ENCODE measurements around the gene HIVEP3. TPM values are rescaled to one million over a fixed set of nuclear protein-coding genes. Genes with fewer than 3 reads are reported as not detected.

Gene HIVEP3
- total RNA-seq, 1 experiment from 2014 or later, result 1.4 TPM

DNA sequence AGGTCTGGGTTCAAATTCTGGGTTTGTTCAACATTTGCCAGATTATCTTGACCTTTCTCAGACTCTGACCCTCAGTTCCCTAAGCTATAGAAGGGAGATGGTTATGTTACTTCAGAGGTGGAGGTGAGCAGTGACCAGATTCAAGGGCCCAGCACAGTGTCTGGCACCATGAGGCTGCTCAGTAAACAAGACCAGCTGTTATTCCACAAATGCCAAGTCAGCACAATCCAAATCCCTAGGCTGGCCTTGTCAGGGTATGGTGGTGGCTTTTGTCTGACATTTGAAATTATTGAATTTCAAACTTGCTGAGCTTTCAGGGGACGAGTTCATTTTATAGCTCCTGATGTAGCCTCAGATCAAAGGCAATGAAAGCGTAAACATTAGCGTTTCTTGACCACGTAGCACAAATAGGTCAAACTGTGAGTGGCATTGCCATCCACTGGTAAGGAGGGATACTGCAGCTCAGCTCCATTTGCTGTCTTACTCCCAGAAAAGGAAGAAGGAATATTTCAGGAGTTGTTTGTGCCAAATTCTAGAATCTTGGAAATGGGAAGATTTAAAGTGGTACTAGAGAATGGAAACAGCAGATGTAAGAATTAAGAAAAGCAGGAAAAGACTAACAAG is 339.9 kb downstream of the HIVEP3 start:
- peak; percentile 42 for DNase-seq
- H3K18ac ChIP-seq (ENCODE audit: insufficient read length, low read depth, low read length), result no peak overlapping the region
- H2BK15ac ChIP-seq (ENCODE audit: low read depth, low read length), result no peak overlapping the region
- H3K9me3 ChIP-seq (ENCODE audit: control insufficient read depth, low read depth, low read length), result no peaks in the 10 kb centered on the region
- no peaks in the 10 kb centered on the region for H4K20me1 ChIP-seq (ENCODE audit: control insufficient read depth, insufficient read depth, insufficient read length)
- no peak overlapping the region for H3K23ac ChIP-seq (ENCODE audit: insufficient read length, low read depth, low read length)
- peak overlapping the region; percentile 71 for H2AFZ ChIP-seq (ENCODE audit: low read length)
- no peak overlapping the region for H3K9ac ChIP-seq (ENCODE audit: extremely low read depth, insufficient read length, low read length)
- H2BK20ac ChIP-seq (ENCODE audit: low read depth, low read length, poor library complexity, severe bottlenecking), result no peak overlapping the region
- no peak overlapping the region for H2BK5ac ChIP-seq (ENCODE audit: insufficient read length, low read length)
- H3K79me1 ChIP-seq (ENCODE audit: insufficient read depth, low read depth, low read length, poor library complexity, severe bottlenecking), result no peaks in the 10 kb centered on the region
- H3K4me2 ChIP-seq (ENCODE audit: insufficient read depth, insufficient read length, low read length), result no peak overlapping the region
- H2AK5ac ChIP-seq (ENCODE audit: insufficient read length, low read length), result no peak overlapping the region
- no peak overlapping the region for H3K27ac ChIP-seq (ENCODE audit: insufficient read length, low read depth, low read length)
- H3K79me2 ChIP-seq (ENCODE audit: insufficient read depth, low read length), result no peaks in the 10 kb centered on the region
- no CpG with 5 or more reads among the region's 4 CpGs for WGBS (ENCODE audit: extremely low coverage, insufficient read length, low lambda C conversion rate)
- H3K4me1 Mint-ChIP-seq, result peaks cover 6 to 7% of the 10 kb centered on the region in 2 experiments
- no peaks in the 10 kb centered on the region; a peak in 1 of 7 replicates for H3K36me3 Mint-ChIP-seq (ENCODE audit: insufficient read depth in 1 of 3, low read depth in 3 of 3)
- no peak overlapping the region for H3K4ac ChIP-seq (ENCODE audit: low read depth, low read length)
- H3K4me1 ChIP-seq (ENCODE audit: insufficient read depth, low read length), result no peaks in the 10 kb centered on the region
- TF ChIP-seq, protein P1, sequence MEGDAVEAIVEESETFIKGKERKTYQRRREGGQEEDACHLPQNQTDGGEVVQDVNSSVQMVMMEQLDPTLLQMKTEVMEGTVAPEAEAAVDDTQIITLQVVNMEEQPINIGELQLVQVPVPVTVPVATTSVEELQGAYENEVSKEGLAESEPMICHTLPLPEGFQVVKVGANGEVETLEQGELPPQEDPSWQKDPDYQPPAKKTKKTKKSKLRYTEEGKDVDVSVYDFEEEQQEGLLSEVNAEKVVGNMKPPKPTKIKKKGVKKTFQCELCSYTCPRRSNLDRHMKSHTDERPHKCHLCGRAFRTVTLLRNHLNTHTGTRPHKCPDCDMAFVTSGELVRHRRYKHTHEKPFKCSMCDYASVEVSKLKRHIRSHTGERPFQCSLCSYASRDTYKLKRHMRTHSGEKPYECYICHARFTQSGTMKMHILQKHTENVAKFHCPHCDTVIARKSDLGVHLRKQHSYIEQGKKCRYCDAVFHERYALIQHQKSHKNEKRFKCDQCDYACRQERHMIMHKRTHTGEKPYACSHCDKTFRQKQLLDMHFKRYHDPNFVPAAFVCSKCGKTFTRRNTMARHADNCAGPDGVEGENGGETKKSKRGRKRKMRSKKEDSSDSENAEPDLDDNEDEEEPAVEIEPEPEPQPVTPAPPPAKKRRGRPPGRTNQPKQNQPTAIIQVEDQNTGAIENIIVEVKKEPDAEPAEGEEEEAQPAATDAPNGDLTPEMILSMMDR (conservative IDR thresholded peaks at IDR 0.05), result peak; percentile 76
- no peak overlapping the region for H2BK120ac ChIP-seq (ENCODE audit: low read depth, low read length, poor library complexity, severe bottlenecking)
- no peaks in the 10 kb centered on the region for H3K27me3 ChIP-seq (ENCODE audit: insufficient read depth, low read length)
- no peak overlapping the region for H4K5ac ChIP-seq (ENCODE audit: insufficient read length, low read depth, low read length)
- no peaks in the 10 kb centered on the region for H3K23me2 ChIP-seq (ENCODE audit: insufficient read length, low read depth, low read length, poor library complexity, severe bottlenecking)
- no peak overlapping the region for H2BK12ac ChIP-seq (ENCODE audit: insufficient read length, low read depth, low read length)
- H3K4me3 Mint-ChIP-seq, result no peak overlapping the region
- H3K14ac ChIP-seq (ENCODE audit: insufficient read depth, low read length), result no peak overlapping the region
- H3K56ac ChIP-seq (ENCODE audit: insufficient read length, low read depth, low read length), result no peak overlapping the region
- no peak overlapping the region for H4K8ac ChIP-seq (replicated peaks; ENCODE audit: insufficient read length, low read depth, low read length)
- H3K9me3 Mint-ChIP-seq, result no peaks in the 10 kb centered on the region
- H3K27me3 Mint-ChIP-seq (ENCODE audit: low read depth), result peaks cover 5% of the 10 kb centered on the region
- peak overlapping the region in 1 of 3 experiments; percentile 19; a peak in 1 of 7 replicates for H3K27ac Mint-ChIP-seq
- no peak overlapping the region for H3T11ph ChIP-seq (ENCODE audit: low read length)
- H4K91ac ChIP-seq (ENCODE audit: insufficient read length, low read depth, low read length), result no peak overlapping the region

Measured in H9 (cell line).